Mesodermal cell (in vitro differentiated cells): ENCODE results near the gene TRPV3.

Source experiments
- H3K27ac ChIP-seq: 2 replicates; pipeline ENCODE4 v1.7.0; 2013; ENCODE audit warnings: mild to moderate bottlenecking, low read depth, low read length, moderate library complexity; ENCODE audit not compliant: severe bottlenecking
- H3K36me3 ChIP-seq: 2 replicates; pipeline ENCODE4 v1.7.1; 2013; ENCODE audit warnings: mild to moderate bottlenecking, low read length, moderate library complexity; ENCODE audit not compliant: control insufficient read depth, insufficient read depth
- H3K4me1 ChIP-seq: one replicate; pipeline ENCODE4 v1.7.1; 2013; ENCODE audit warnings: mild to moderate bottlenecking, low read length; ENCODE audit not compliant: insufficient read depth, control insufficient read depth, poor library complexity, severe bottlenecking
- H3K4me3 ChIP-seq: 2 replicates; pipeline ENCODE4 v1.7.0; 2013; ENCODE audit warnings: low read length, control low read depth, mild to moderate bottlenecking; ENCODE audit not compliant: insufficient read depth, poor library complexity, severe bottlenecking; ENCODE audit errors: extremely low read depth
- H3K9me3 ChIP-seq: 2 replicates; pipeline ENCODE4 v1.7.1; 2013; ENCODE audit warnings: mild to moderate bottlenecking, low read length, moderate library complexity; ENCODE audit not compliant: control insufficient read depth
- WGBS, 2 experiments: methylation state at CpG; one replicate each; pipeline ENCODE4 v1.1.5; 2013; ENCODE audit warnings: missing lambda C conversion rate in 2 of 2; ENCODE audit not compliant: insufficient coverage in 2 of 2; 5-methylcytosine and 5-hydroxymethylcytosine counted together

Gene TRPV3

GRCh38 chr17:3503285-3503684 is 54.3 kb downstream of the TRPV3 start:
- no peaks in the 10 kb centered on the region for H3K36me3 ChIP-seq
- H3K4me3 ChIP-seq: no peak overlapping the region
- H3K4me1 ChIP-seq: no peaks in the 10 kb centered on the region
- no CpG with 5 or more reads among the region's 1 CpG for WGBS, 2 experiments
- no peaks in the 10 kb centered on the region for H3K9me3 ChIP-seq
- no peak overlapping the region for H3K27ac ChIP-seq

- Histone ChIP-seq H3K9me3 (no peaks in the 10 kb centered on the region), H3K4me1 (no peaks in the 10 kb centered on the region), H3K4me3 (no peak overlapping the region), H3K27ac (no peak overlapping the region), H3K36me3 (no peaks in the 10 kb centered on the region)
- 93 to 94% methylated on average over 3 to 4 of the region's 5 CpGs for WGBS, 2 experiments
Observed at GRCh38 chr17:3502466-3502865, 55.1 kb downstream of the TRPV3 start.

GRCh38 chr17:3501344-3501743 is 56.3 kb downstream of the TRPV3 start:
- no peaks in the 10 kb centered on the region for H3K36me3 ChIP-seq
- no peaks in the 10 kb centered on the region for H3K4me1 ChIP-seq
- H3K27ac ChIP-seq: no peak overlapping the region
- no peaks in the 10 kb centered on the region for H3K9me3 ChIP-seq
- 84 to 85% methylated on average over 3 to 5 of the region's 5 CpGs for WGBS, 2 experiments
- no peak overlapping the region for H3K4me3 ChIP-seq

GRCh38 chr17:3497101-3497500 is 60.5 kb downstream of the TRPV3 start:
- Histone ChIP-seq H3K36me3 (no peaks in the 10 kb centered on the region), H3K4me3 (no peak overlapping the region), H3K4me1 (no peaks in the 10 kb centered on the region), H3K9me3 (no peaks in the 10 kb centered on the region), H3K27ac (no peak overlapping the region)
- 89 to 98% methylated on average over 2 to 7 of the region's 7 CpGs for WGBS, 2 experiments

- 87 to 98% methylated on average over 3 to 5 of the region's 8 CpGs for WGBS, 2 experiments
- no peak overlapping the region for H3K4me3 ChIP-seq
Observed at GRCh38 chr17:3485481-3486068, 72.0 kb downstream of the TRPV3 start.

GRCh38 chr17:3482852-3483251 is 74.8 kb downstream of the TRPV3 start:
- H3K9me3 ChIP-seq: no peaks in the 10 kb centered on the region
- no CpG with 5 or more reads among the region's 3 CpGs for WGBS, 2 experiments
- H3K4me1 ChIP-seq: no peaks in the 10 kb centered on the region
- no peak overlapping the region for H3K27ac ChIP-seq
- H3K4me3 ChIP-seq: no peak overlapping the region
- no peaks in the 10 kb centered on the region for H3K36me3 ChIP-seq

More at GRCh38 chr17:3485481-3486068, 72.0 kb downstream of the TRPV3 start:
- no peaks in the 10 kb centered on the region for H3K9me3 ChIP-seq
- no peaks in the 10 kb centered on the region for H3K4me1 ChIP-seq
- no peak overlapping the region for H3K27ac ChIP-seq
- no peaks in the 10 kb centered on the region for H3K36me3 ChIP-seq

GRCh38 chr17:3479988-3480387 is 77.6 kb downstream of the TRPV3 start:
- WGBS, 2 experiments: 100% methylated on average over 1 of the region's 3 CpGs; no CpG with 5 or more reads in 1 of the 2 experiments
- Histone ChIP-seq H3K4me3 (no peak overlapping the region), H3K9me3 (no peaks in the 10 kb centered on the region), H3K27ac (no peak overlapping the region), H3K4me1 (no peaks in the 10 kb centered on the region), H3K36me3 (no peaks in the 10 kb centered on the region)

GRCh38 chr17:3475812-3476610 is 81.6 kb downstream of the TRPV3 start, which contains the start of gene ASPA:
Gene ASPA, plus strand, starts transcription at chr17:3475997. Its CDS starts 163 bp downstream, at chr17:3476160.
- Histone ChIP-seq H3K27ac (no peak within 1 kb of the TSS), H3K9me3 (no peaks in the 10 kb centered on the region), H3K4me3 (no peak within 1 kb of the TSS), H3K4me1 (no peaks in the 10 kb centered on the region), H3K36me3 (no peaks in the 10 kb centered on the region)
- 79 to 89% methylated on average over 4 of the region's 7 CpGs for WGBS, 2 experiments

GRCh38 chr17:3475251-3475685 is 82.3 kb downstream of the TRPV3 start:
- 75 to 89% methylated on average over 3 to 4 of the region's 4 CpGs for WGBS, 2 experiments
- Histone ChIP-seq H3K4me3 (no peak overlapping the region), H3K4me1 (no peaks in the 10 kb centered on the region), H3K36me3 (no peaks in the 10 kb centered on the region), H3K9me3 (no peaks in the 10 kb centered on the region), H3K27ac (no peak overlapping the region)

GRCh38 chr17:3474212-3474611 is 83.4 kb downstream of the TRPV3 start:
- WGBS, 2 experiments: no CpG with 5 or more reads among the region's 3 CpGs
- Histone ChIP-seq H3K4me1 (no peaks in the 10 kb centered on the region), H3K9me3 (no peaks in the 10 kb centered on the region), H3K27ac (no peak overlapping the region), H3K4me3 (no peak overlapping the region), H3K36me3 (no peaks in the 10 kb centered on the region)

GRCh38 chr17:3472137-3472536 is 85.5 kb downstream of the TRPV3 start:
- 95% methylated on average over 20 to 21 of the region's 21 CpGs for WGBS, 2 experiments
- Histone ChIP-seq H3K27ac (no peak overlapping the region), H3K4me1 (no peaks in the 10 kb centered on the region), H3K36me3 (no peaks in the 10 kb centered on the region), H3K4me3 (no peak overlapping the region), H3K9me3 (no peaks in the 10 kb centered on the region)
